ENCODE results near the gene GSTA4. TPM values are rescaled to one million over a fixed set of nuclear protein-coding genes. Genes with fewer than 3 reads are reported as not detected.

Gene GSTA4
- total and polyA plus RNA-seq, 2 experiments from 2014 or later, result 26.5 to 37.9 TPM

DNA sequence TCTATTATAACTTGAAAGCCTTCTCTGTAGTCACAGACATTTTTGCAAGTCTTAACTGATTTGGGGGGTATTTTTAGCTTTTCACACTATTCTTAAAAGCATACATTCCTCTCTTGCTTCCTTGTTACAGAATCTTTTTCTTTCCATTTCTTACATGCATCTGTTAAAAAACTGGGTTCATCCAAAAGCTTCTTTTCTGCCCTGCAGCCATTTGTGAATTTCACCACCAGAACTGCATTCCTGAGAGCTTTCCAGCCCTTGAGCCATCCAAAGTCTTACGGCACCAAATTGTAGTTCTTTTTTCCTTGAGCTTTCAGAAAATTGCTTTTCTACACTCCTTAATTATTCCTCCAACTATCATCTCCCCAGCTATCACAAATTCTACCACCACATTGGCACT, 19.7 kb upstream of the GSTA4 start:
- Histone ChIP-seq H3K4me2 (ENCODE audit: unreplicated experiment) (peak overlapping the region; percentile 62), H3F3A (ENCODE audit: insufficient read depth) (peaks cover 23% of the 10 kb centered on the region), H3K4me3 (0 out of 2 replicates have a peak overlapping the region, but pooled peaks have one; percentile 22), H3K36me3 (ENCODE audit: low read depth) (peaks cover 21% of the 10 kb centered on the region; the same call in 1 of the 2 replicates), H3K27me3 (replicated peaks; ENCODE audit: insufficient read depth) (no peaks in the 10 kb centered on the region), H3K9me3 (ENCODE audit: low read depth) (no peaks in the 10 kb centered on the region), H2AFZ (0 out of 2 replicates have a peak overlapping the region, but pooled peaks have one; percentile 5), H4K20me1 (ENCODE audit: insufficient read depth) (no peaks in the 10 kb centered on the region), H3K9ac (peak overlapping the region; percentile 58), H3K27ac (peak overlapping the region; percentile 89), H3K9me2 (ENCODE audit: insufficient read depth) (no peaks in the 10 kb centered on the region), H3K79me2 (ENCODE audit: insufficient read depth) (no peaks in the 10 kb centered on the region), H3K4me1 (ENCODE audit: insufficient read depth) (peaks cover 33% of the 10 kb centered on the region)
- DNase-seq, result peak; percentile 72
- TF ChIP-seq EZH2 (IDR thresholded peaks at IDR 0.05; ENCODE audit: insufficient read depth, poor library complexity, severe bottlenecking), result no peak
- no peak for TF ChIP-seq EZH2phosphoT487 (IDR thresholded peaks at IDR 0.05; ENCODE audit: insufficient read depth, low read depth)
- WGBS, 2 experiments (ENCODE audit: low coverage in 1 of 2, low lambda C conversion rate in 2 of 2, missing lambda C conversion rate in 2 of 2), result 49 to 50% methylated on average over 1 of the region's 1 CpG
- in situ Hi-C loops (cut with MboI), result no loop called here

DNA sequence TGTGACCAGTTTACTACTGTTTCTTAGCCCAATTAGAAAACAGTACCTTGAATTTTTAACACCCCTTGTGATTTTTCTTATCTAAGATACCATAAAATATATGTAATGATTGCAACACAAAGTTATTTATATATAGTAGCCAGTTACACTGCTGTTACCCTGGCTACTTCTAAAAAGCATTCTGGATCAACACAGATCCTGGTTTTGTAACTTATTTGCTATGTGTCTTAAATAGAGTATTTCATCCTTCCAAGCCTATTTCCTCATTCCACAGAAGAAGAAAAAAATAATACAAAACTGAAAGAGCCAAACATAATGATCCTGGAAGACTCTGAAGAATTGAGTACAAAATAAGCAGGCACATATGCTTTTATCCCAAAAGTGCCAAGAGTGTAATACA, 19.0 kb upstream of the GSTA4 start:
- Histone ChIP-seq H3K9me3 (ENCODE audit: low read depth) (no peaks in the 10 kb centered on the region), H3K36me3 (ENCODE audit: low read depth) (peaks cover 21% of the 10 kb centered on the region; the same call in 1 of the 2 replicates), H3K27ac (peak overlapping the region; percentile 89), H3F3A (ENCODE audit: insufficient read depth) (peaks cover 23% of the 10 kb centered on the region), H3K9me2 (ENCODE audit: insufficient read depth) (no peaks in the 10 kb centered on the region), H3K79me2 (ENCODE audit: insufficient read depth) (no peaks in the 10 kb centered on the region), H3K9ac (peak overlapping the region; percentile 58), H3K4me1 (ENCODE audit: insufficient read depth) (peaks cover 33% of the 10 kb centered on the region), H2AFZ (0 out of 2 replicates have a peak overlapping the region, but pooled peaks have one; percentile 5), H3K4me3 (peak overlapping the region; percentile 22; the same call in 1 of the 2 replicates), H3K27me3 (replicated peaks; ENCODE audit: insufficient read depth) (no peaks in the 10 kb centered on the region), H4K20me1 (ENCODE audit: insufficient read depth) (no peaks in the 10 kb centered on the region), H3K4me2 (ENCODE audit: unreplicated experiment) (peak overlapping the region; percentile 62)
- DNase-seq, result peak; percentile 75
- TF ChIP-seq EZH2 (IDR thresholded peaks at IDR 0.05; ENCODE audit: insufficient read depth, poor library complexity, severe bottlenecking) (no peak), EZH2phosphoT487 (IDR thresholded peaks at IDR 0.05; ENCODE audit: insufficient read depth, low read depth) (no peak)
- in situ Hi-C loops (cut with MboI), result no loop called here

DNA sequence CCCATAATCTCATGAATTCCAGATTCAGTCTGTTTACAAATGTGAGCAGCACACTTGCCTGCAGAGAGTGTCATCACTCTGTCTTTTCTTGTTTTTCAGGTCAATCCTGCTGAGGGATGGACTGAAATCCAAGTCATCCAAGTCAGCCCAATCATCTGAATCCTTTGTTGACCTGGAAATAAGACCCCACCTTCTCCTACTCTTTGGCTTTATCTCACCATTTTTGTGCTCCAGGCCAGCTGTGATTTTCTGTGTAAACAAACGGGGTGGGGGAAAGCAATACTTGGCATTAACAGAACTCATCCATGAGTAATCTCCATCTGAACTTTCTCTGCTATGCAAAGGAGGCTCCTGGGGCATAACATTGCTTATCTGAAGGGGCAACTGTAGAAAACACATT, 16.9 kb upstream of the GSTA4 start:
- Histone ChIP-seq H3F3A (ENCODE audit: insufficient read depth) (peaks cover 23% of the 10 kb centered on the region), H3K4me3 (no peak overlapping the region), H3K27me3 (replicated peaks; ENCODE audit: insufficient read depth) (no peaks in the 10 kb centered on the region), H3K4me1 (ENCODE audit: insufficient read depth) (peaks cover 33% of the 10 kb centered on the region), H3K27ac (no peak overlapping the region), H3K9ac (no peak overlapping the region), H3K79me2 (ENCODE audit: insufficient read depth) (no peaks in the 10 kb centered on the region), H2AFZ (no peak overlapping the region), H4K20me1 (ENCODE audit: insufficient read depth) (no peaks in the 10 kb centered on the region), H3K9me2 (ENCODE audit: insufficient read depth) (no peaks in the 10 kb centered on the region), H3K9me3 (ENCODE audit: low read depth) (no peaks in the 10 kb centered on the region), H3K36me3 (ENCODE audit: low read depth) (peaks cover 25% of the 10 kb centered on the region; the same call in 1 of the 2 replicates), H3K4me2 (ENCODE audit: unreplicated experiment) (no peak overlapping the region)
- peak; percentile 29 for DNase-seq
- TF ChIP-seq EZH2phosphoT487 (IDR thresholded peaks at IDR 0.05; ENCODE audit: insufficient read depth, low read depth), result no peak
- TF ChIP-seq EZH2 (IDR thresholded peaks at IDR 0.05; ENCODE audit: insufficient read depth, poor library complexity, severe bottlenecking), result no peak
- in situ Hi-C loops (cut with MboI), result no loop called here
- 33 to 40% methylated on average over 1 of the region's 1 CpG for WGBS, 2 experiments (ENCODE audit: low coverage in 1 of 2, low lambda C conversion rate in 2 of 2, missing lambda C conversion rate in 2 of 2)

DNA sequence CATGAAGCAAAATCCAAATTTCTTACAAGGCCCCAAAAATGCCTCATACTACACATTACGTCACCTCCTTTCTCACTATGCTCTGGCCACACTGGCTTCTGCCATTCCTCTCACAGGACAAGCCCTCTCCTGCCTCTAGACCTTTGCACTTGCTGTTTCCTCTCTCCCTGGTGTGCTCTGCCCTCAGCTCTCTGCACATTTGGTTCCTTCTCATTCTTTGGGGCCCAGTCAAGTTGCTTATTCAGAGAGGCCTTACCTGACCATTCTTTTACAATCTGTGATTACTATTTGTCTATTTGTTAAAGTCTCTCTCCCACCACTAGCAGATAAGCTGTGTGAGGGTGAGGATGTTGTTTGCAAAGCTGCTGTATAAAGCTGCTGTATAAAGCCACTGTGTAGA, 15.4 kb upstream of the GSTA4 start:
- Histone ChIP-seq H3K27me3 (replicated peaks; ENCODE audit: insufficient read depth) (no peaks in the 10 kb centered on the region), H2AFZ (no peak overlapping the region), H3K9me3 (ENCODE audit: low read depth) (no peaks in the 10 kb centered on the region), H3K4me1 (ENCODE audit: insufficient read depth) (peaks cover 33% of the 10 kb centered on the region), H3K9me2 (ENCODE audit: insufficient read depth) (no peaks in the 10 kb centered on the region), H3K4me3 (no peak overlapping the region), H3K4me2 (ENCODE audit: unreplicated experiment) (no peak overlapping the region), H3F3A (ENCODE audit: insufficient read depth) (peaks cover 17% of the 10 kb centered on the region), H3K9ac (no peak overlapping the region), H4K20me1 (ENCODE audit: insufficient read depth) (no peaks in the 10 kb centered on the region), H3K36me3 (ENCODE audit: low read depth) (peaks cover 28% of the 10 kb centered on the region; the same call in 1 of the 2 replicates), H3K79me2 (ENCODE audit: insufficient read depth) (no peaks in the 10 kb centered on the region), H3K27ac (no peak overlapping the region)
- WGBS, 2 experiments (ENCODE audit: low coverage in 1 of 2, low lambda C conversion rate in 2 of 2, missing lambda C conversion rate in 2 of 2), result 90 to 94% methylated on average over 1 of the region's 1 CpG
- in situ Hi-C loops (cut with MboI), result no loop called here
- DNase-seq, result no peak
- TF ChIP-seq EZH2phosphoT487 (IDR thresholded peaks at IDR 0.05; ENCODE audit: insufficient read depth, low read depth) (no peak), EZH2 (IDR thresholded peaks at IDR 0.05; ENCODE audit: insufficient read depth, poor library complexity, severe bottlenecking) (no peak)

DNA sequence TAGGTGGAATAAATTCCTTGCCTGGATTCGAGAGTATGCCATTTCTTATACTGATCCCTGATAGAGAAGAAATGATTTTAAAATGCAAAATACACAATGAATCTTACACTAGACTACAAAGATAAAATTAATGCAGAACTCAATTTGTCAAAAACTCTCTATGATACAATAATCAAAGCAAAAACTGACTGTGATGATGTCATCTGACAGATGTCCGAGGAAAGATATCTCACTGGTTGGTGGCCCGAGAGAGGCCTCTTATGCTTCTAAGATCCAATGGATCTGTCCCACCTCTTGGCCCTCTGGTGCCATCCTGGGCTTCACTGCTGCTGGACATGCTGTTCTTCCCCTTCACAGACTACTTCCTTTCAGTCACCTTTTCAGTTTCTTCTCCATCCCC, 14.4 kb upstream of the GSTA4 start:
- TF ChIP-seq EZH2phosphoT487 (IDR thresholded peaks at IDR 0.05; ENCODE audit: insufficient read depth, low read depth), result no peak
- no peak for TF ChIP-seq EZH2 (IDR thresholded peaks at IDR 0.05; ENCODE audit: insufficient read depth, poor library complexity, severe bottlenecking)
- Histone ChIP-seq H3K9me2 (ENCODE audit: insufficient read depth) (no peaks in the 10 kb centered on the region), H3F3A (ENCODE audit: insufficient read depth) (peaks cover 9% of the 10 kb centered on the region), H3K27ac (no peak overlapping the region), H4K20me1 (ENCODE audit: insufficient read depth) (no peaks in the 10 kb centered on the region), H3K36me3 (ENCODE audit: low read depth) (peaks cover 28% of the 10 kb centered on the region; the same call in 1 of the 2 replicates), H3K4me2 (ENCODE audit: unreplicated experiment) (no peak overlapping the region), H2AFZ (no peak overlapping the region), H3K27me3 (replicated peaks; ENCODE audit: insufficient read depth) (no peaks in the 10 kb centered on the region), H3K9ac (no peak overlapping the region), H3K79me2 (ENCODE audit: insufficient read depth) (no peaks in the 10 kb centered on the region), H3K4me1 (ENCODE audit: insufficient read depth) (peaks cover 24% of the 10 kb centered on the region), H3K4me3 (no peak overlapping the region), H3K9me3 (ENCODE audit: low read depth) (no peaks in the 10 kb centered on the region)
- 93 to 96% methylated on average over 3 of the region's 3 CpGs for WGBS, 2 experiments (ENCODE audit: low coverage in 1 of 2, low lambda C conversion rate in 2 of 2, missing lambda C conversion rate in 2 of 2)
- DNase-seq, result no peak
- in situ Hi-C loops (cut with MboI), result no loop called here

All from GM23248 (cell line).